Measurements from ENCODE around the gene NPLOC4. TPM values are rescaled to one million over a fixed set of nuclear protein-coding genes. Genes with fewer than 3 reads are reported as not detected.

Gene NPLOC4
- total and polyA plus RNA-seq, 2 of the 13 experiments (the other 11 are each of a cell fraction or from before 2014, with no cell fraction given) = 57.0 to 97.0 TPM

DNA sequence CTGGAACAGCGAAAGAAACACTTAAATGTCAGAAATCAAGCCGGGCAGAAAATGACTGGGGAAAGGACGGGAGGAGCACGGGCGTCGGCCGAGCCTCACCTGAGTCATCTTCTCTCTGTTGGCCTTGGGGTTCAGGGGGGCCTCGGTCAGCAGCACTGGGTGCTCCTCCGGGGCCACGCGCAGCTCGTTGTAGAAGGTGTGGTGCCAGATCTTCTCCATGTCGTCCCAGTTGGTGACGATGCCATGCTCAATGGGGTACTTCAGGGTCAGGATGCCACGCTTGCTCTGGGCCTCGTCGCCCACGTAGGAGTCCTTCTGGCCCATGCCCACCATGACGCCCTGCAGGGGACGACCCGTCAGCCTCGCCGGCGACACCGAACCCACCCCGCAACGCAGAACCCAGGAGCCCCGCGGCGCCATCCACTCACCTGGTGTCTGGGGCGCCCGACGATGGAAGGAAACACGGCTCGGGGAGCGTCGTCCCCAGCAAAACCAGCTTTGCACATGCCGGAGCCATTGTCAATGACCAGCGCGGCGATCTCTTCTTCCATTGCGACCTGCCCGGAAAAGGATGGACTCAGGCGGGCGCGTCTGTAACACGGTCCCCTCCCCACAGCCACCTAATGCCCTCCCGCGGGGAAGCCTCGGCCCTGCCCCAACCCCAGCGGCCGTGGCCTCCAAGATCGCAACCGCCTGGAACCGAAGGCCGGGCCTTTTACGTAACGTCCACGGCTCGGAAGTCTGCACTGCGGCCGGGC is 124.9 kb downstream of the NPLOC4 start (continued):
- TF ChIP-seq, protein P1, sequence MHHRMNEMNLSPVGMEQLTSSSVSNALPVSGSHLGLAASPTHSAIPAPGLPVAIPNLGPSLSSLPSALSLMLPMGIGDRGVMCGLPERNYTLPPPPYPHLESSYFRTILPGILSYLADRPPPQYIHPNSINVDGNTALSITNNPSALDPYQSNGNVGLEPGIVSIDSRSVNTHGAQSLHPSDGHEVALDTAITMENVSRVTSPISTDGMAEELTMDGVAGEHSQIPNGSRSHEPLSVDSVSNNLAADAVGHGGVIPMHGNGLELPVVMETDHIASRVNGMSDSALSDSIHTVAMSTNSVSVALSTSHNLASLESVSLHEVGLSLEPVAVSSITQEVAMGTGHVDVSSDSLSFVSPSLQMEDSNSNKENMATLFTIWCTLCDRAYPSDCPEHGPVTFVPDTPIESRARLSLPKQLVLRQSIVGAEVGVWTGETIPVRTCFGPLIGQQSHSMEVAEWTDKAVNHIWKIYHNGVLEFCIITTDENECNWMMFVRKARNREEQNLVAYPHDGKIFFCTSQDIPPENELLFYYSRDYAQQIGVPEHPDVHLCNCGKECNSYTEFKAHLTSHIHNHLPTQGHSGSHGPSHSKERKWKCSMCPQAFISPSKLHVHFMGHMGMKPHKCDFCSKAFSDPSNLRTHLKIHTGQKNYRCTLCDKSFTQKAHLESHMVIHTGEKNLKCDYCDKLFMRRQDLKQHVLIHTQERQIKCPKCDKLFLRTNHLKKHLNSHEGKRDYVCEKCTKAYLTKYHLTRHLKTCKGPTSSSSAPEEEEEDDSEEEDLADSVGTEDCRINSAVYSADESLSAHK (CRISPR knock-in tag; IDR thresholded peaks at IDR 0.05; ENCODE audit: borderline replicate concordance) = no peak
- TF ChIP-seq TBL1XR1 (IDR thresholded peaks at IDR 0.05; ENCODE audit: borderline replicate concordance, low read length, partially characterized antibody) (no peak), ZNF367 (CRISPR knock-in tag; IDR thresholded peaks at IDR 0.05; ENCODE audit: borderline replicate concordance) (no peak), MED8 (CRISPR knock-in tag; IDR thresholded peaks at IDR 0.05; ENCODE audit: insufficient replicate concordance) (no peak), ZSCAN22 (CRISPR knock-in tag; IDR thresholded peaks at IDR 0.05) (no peak), RBFOX2 (IDR thresholded peaks at IDR 0.05; ENCODE audit: low read depth, low read length) (peak; percentile 92), MTF2 (CRISPR knock-in tag; IDR thresholded peaks at IDR 0.05; ENCODE audit: borderline replicate concordance) (no peak; the same call in 1 of the 2 replicates), CCDC6 (CRISPR knock-in tag; IDR thresholded peaks at IDR 0.05) (no peak), ZKSCAN5 (CRISPR knock-in tag; IDR thresholded peaks at IDR 0.05) (no peak), ZNF331 (CRISPR knock-in tag; IDR thresholded peaks at IDR 0.05) (no peak), MTERF4 (CRISPR knock-in tag; IDR thresholded peaks at IDR 0.05) (no peak), ZNF557 (CRISPR knock-in tag; IDR thresholded peaks at IDR 0.05) (no peak), HIC2 (CRISPR knock-in tag; IDR thresholded peaks at IDR 0.05; ENCODE audit: low read depth) (no peak), ZNF879 (CRISPR knock-in tag; IDR thresholded peaks at IDR 0.05) (no peak), ERF (CRISPR knock-in tag; IDR thresholded peaks at IDR 0.05) (no peak; the same call in 1 of the 2 replicates)
- TF ChIP-seq, protein P2, sequence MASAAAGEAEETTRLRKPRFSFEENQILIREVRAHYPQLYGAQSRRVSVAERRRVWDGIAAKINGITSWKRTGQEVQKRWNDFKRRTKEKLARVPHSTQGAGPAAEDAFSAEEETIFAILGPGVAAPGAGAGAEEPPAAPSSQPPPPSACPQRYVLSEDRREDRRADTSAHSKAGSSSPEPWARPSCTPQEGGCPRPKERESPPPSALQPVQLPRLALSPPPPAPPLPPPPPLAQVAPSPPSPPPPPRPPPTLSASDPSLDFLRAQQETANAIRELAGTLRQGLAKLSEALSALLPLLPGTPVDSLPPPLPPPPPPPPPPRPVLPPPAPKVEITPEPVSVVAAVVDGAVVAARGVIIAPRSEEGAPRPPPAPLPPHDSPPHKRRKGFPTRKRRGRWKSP (CRISPR knock-in tag; IDR thresholded peaks at IDR 0.05) = no peak
- TF ChIP-seq, protein P3, sequence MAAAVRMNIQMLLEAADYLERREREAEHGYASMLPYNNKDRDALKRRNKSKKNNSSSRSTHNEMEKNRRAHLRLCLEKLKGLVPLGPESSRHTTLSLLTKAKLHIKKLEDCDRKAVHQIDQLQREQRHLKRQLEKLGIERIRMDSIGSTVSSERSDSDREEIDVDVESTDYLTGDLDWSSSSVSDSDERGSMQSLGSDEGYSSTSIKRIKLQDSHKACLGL (CRISPR knock-in tag; IDR thresholded peaks at IDR 0.05) = peak; percentile 17; the same call in 1 of the 2 replicates
- TF ChIP-seq, protein P4, sequence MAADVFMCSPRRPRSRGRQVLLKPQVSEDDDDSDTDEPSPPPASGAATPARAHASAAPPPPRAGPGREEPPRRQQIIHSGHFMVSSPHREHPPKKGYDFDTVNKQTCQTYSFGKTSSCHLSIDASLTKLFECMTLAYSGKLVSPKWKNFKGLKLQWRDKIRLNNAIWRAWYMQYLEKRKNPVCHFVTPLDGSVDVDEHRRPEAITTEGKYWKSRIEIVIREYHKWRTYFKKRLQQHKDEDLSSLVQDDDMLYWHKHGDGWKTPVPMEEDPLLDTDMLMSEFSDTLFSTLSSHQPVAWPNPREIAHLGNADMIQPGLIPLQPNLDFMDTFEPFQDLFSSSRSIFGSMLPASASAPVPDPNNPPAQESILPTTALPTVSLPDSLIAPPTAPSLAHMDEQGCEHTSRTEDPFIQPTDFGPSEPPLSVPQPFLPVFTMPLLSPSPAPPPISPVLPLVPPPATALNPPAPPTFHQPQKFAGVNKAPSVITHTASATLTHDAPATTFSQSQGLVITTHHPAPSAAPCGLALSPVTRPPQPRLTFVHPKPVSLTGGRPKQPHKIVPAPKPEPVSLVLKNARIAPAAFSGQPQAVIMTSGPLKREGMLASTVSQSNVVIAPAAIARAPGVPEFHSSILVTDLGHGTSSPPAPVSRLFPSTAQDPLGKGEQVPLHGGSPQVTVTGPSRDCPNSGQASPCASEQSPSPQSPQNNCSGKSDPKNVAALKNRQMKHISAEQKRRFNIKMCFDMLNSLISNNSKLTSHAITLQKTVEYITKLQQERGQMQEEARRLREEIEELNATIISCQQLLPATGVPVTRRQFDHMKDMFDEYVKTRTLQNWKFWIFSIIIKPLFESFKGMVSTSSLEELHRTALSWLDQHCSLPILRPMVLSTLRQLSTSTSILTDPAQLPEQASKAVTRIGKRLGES (CRISPR knock-in tag; IDR thresholded peaks at IDR 0.05; ENCODE audit: borderline replicate concordance) = no peak

Data from HepG2 (cell line).